SK-N-SH treated with all-trans-retinoic acid at 6 μM for 48 hours (cell line): ENCODE data around the gene CPS1.

Experiments
- CSDC2 ChIP-seq: fragments of 250-450 bp; sonication (Bioruptor Pico); IDR thresholded peaks from 2 replicates; pipeline ENCODE4 v1.5.0; 2020; ENCODE audit warnings: mild to moderate bottlenecking, moderate library complexity
- ISL1 ChIP-seq: fragments of 250-450 bp; sonication (Bioruptor Pico); IDR thresholded peaks from 2 replicates; pipeline ENCODE4 v2.1.2; 2022; ENCODE audit warnings: mild to moderate bottlenecking, moderate library complexity
- OSR1 ChIP-seq: fragments of 250-450 bp; sonication (Bioruptor Pico); IDR thresholded peaks from 2 replicates; pipeline ENCODE4 v1.8.0; 2022; ENCODE audit warnings: moderate library complexity, mild to moderate bottlenecking, inconsistent platforms
- PPARA ChIP-seq: fragments of 250-450 bp; sonication (Bioruptor Pico); IDR thresholded peaks from 2 replicates; pipeline ENCODE4 v1.5.0; 2020; ENCODE audit warnings: mild to moderate bottlenecking, borderline replicate concordance
- TCF4 ChIP-seq: fragments of 250-450 bp; sonication (Bioruptor Pico); IDR thresholded peaks from 2 replicates; pipeline ENCODE4 v1.8.0; 2021; ENCODE audit warnings: mild to moderate bottlenecking, moderate library complexity, borderline replicate concordance
- ZFP30 ChIP-seq: fragments of 450-650 bp; formaldehyde crosslinking; IDR thresholded peaks from 2 replicates; pipeline ENCODE4 v1.5.0; 2022; ENCODE audit warnings: mild to moderate bottlenecking, moderate library complexity
- TF ChIP-seq, protein P1 (sequence below): fragments of 250-450 bp; sonication (Bioruptor Pico); IDR thresholded peaks from 2 replicates; pipeline ENCODE4 v1.8.0; 2021; ENCODE audit warnings: low read depth, mild to moderate bottlenecking, moderate library complexity, borderline replicate concordance
- TF ChIP-seq, protein P2 (sequence below): fragments of 250-450 bp; sonication (Bioruptor Pico); IDR thresholded peaks from 2 replicates; pipeline ENCODE4 v1.5.1; 2020; ENCODE audit warnings: low read depth, mild to moderate bottlenecking, moderate library complexity

DNA sequence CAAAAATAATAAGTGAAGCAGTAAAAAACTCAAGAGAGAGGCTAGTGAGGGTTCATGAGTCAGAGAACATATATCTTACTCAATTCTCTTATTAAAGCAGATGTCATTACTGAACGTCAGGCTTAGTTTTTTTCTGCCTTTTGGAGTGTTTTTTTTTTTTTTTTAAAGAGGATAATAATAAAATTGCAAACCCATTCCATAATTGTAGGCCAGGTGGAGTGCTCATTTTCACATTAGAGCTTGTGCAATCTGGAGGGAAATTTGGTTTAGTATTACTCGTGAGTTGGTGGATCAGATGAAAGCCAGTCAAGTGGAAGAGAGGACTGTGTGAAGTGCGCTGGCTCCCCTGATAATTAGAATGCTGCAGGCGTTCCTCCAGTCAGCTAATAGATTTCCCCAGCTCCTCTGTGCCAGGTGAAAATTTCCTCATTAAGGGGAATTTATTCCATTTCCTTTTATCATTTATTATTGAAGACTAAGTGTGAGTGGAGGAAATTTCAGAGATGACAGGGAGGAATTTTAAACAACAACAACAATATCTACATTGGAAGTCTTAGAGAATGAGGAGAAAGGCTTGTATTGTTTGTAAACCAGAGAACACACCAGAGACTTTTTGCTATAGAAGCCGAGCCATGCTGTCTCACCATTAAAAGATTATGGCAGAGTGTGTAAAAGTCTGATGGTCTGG lies 74.6 kb downstream of the CPS1 start:
- TF ChIP-seq PPARA (CRISPR knock-in tag) (no peak), ZFP30 (CRISPR knock-in tag) (no peak), ISL1 (CRISPR knock-in tag) (no peak), OSR1 (CRISPR knock-in tag) (no peak), TCF4 (no peak), CSDC2 (no peak)
- TF ChIP-seq, protein P1, sequence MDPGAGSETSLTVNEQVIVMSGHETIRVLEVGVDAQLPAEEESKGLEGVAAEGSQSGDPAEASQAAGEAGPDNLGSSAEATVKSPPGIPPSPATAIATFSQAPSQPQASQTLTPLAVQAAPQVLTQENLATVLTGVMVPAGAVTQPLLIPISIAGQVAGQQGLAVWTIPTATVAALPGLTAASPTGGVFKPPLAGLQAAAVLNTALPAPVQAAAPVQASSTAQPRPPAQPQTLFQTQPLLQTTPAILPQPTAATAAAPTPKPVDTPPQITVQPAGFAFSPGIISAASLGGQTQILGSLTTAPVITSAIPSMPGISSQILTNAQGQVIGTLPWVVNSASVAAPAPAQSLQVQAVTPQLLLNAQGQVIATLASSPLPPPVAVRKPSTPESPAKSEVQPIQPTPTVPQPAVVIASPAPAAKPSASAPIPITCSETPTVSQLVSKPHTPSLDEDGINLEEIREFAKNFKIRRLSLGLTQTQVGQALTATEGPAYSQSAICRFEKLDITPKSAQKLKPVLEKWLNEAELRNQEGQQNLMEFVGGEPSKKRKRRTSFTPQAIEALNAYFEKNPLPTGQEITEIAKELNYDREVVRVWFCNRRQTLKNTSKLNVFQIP, result no peak
- TF ChIP-seq, protein P2, sequence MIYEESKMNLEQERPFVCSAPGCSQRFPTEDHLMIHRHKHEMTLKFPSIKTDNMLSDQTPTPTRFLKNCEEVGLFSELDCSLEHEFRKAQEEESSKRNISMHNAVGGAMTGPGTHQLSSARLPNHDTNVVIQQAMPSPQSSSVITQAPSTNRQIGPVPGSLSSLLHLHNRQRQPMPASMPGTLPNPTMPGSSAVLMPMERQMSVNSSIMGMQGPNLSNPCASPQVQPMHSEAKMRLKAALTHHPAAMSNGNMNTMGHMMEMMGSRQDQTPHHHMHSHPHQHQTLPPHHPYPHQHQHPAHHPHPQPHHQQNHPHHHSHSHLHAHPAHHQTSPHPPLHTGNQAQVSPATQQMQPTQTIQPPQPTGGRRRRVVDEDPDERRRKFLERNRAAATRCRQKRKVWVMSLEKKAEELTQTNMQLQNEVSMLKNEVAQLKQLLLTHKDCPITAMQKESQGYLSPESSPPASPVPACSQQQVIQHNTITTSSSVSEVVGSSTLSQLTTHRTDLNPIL, result no peak
